Neural progenitor cell (in vitro differentiated cells): ENCODE results near the gene HES2. TPM values are rescaled to one million over a fixed set of nuclear protein-coding genes. Genes with fewer than 3 reads are reported as not detected.

Experiments
- DNase-seq: peaks from one replicate; pipeline ENCODE4 v3.0.0-alpha.2; 2016; ENCODE audit warnings: low spot score
- H2AFZ ChIP-seq: fragments of 200-600 bp; sonication (generic); replicated peaks from 2 replicates; pipeline ENCODE4 v1.6.1; 2016; ENCODE audit warnings: antibody characterized with exemption
- H3F3A ChIP-seq: fragments of 200-600 bp; sonication (generic); 2 replicates; pipeline ENCODE4 v1.6.1; 2016; ENCODE audit warnings: antibody characterized with exemption, low read depth
- H3K27ac ChIP-seq: fragments of 200-600 bp; sonication (generic); 2 replicates; pipeline ENCODE4 v1.5.1; 2016; ENCODE audit warnings: mild to moderate bottlenecking
- H3K27me3 ChIP-seq: fragments of 200-600 bp; sonication (generic); 2 replicates; pipeline ENCODE4 v1.6.1; 2016; ENCODE audit warnings: mild to moderate bottlenecking, moderate library complexity
- H3K36me3 ChIP-seq: fragments of 200-600 bp; sonication (generic); 2 replicates; pipeline ENCODE4 v1.5.1; 2016
- H3K4me1 ChIP-seq: fragments of 200-600 bp; sonication (generic); 2 replicates; pipeline ENCODE4 v1.6.1; 2016; ENCODE audit warnings: mixed run types
- H3K4me2 ChIP-seq: fragments of 200-600 bp; sonication (generic); 2 replicates; pipeline ENCODE4 v1.6.1; 2016
- H3K4me3 ChIP-seq: fragments of 200-600 bp; sonication (generic); 2 replicates; pipeline ENCODE4 v1.5.1; 2016
- H3K79me2 ChIP-seq: fragments of 200-600 bp; sonication (generic); 2 replicates; pipeline ENCODE4 v1.6.1; 2016; ENCODE audit warnings: low read depth
- H3K9ac ChIP-seq: fragments of 200-600 bp; sonication (generic); 2 replicates; pipeline ENCODE4 v1.6.1; 2016
- H3K9me3 ChIP-seq: fragments of 200-600 bp; sonication (generic); 2 replicates; pipeline ENCODE4 v1.5.1; 2016; ENCODE audit warnings: low read depth
- H4K20me1 ChIP-seq: fragments of 200-600 bp; sonication (generic); 2 replicates; pipeline ENCODE4 v1.6.1; 2016; ENCODE audit warnings: low read depth
- H3K27ac Mint-ChIP-seq: 3 replicates; pipeline ENCODE4 v1.8.0; 2021; ENCODE audit warnings: mixed read lengths
- H3K27me3 Mint-ChIP-seq: 2 replicates; pipeline ENCODE4 v1.8.0; 2022; ENCODE audit warnings: low read depth, mild to moderate bottlenecking, inconsistent platforms, moderate library complexity, mixed read lengths; ENCODE audit not compliant: insufficient read depth
- H3K36me3 Mint-ChIP-seq: 3 replicates; pipeline ENCODE4 v1.8.0; 2021; ENCODE audit warnings: mixed read lengths
- H3K4me1 Mint-ChIP-seq: 3 replicates; pipeline ENCODE4 v1.8.0; 2021; ENCODE audit warnings: mixed read lengths
- H3K4me3 Mint-ChIP-seq: 3 replicates; pipeline ENCODE4 v1.8.0; 2021; ENCODE audit warnings: mild to moderate bottlenecking, moderate library complexity, mixed read lengths
- H3K9me3 Mint-ChIP-seq: 3 replicates; pipeline ENCODE4 v1.8.0; 2020; ENCODE audit warnings: mixed read lengths
- CTCF ChIP-seq: fragments of 200-600 bp; sonication (generic); IDR thresholded peaks from 2 replicates; pipeline ENCODE4 v1.5.1; 2017; ENCODE audit warnings: antibody characterized with exemption, mild to moderate bottlenecking
- EZH2 ChIP-seq: fragments of 200-600 bp; sonication (generic); IDR thresholded peaks from 2 replicates; pipeline ENCODE4 v1.6.1; 2017; ENCODE audit warnings: antibody characterized with exemption, mild to moderate bottlenecking, moderate library complexity
- EZH2phosphoT487 ChIP-seq: fragments of 200-600 bp; sonication (generic); IDR thresholded peaks from 2 replicates; pipeline ENCODE4 v1.6.1; 2017; ENCODE audit warnings: antibody characterized with exemption
- total RNA-seq: library from RNA; depleted of rRNA; stranded (reverse); fragments of >200 nt; gene quantifications from 2 replicates; pipeline ENCODE4 v1.2.3, GENCODE V29; 2015; ENCODE audit warnings: low replicate concordance

The HES2 gene
- total RNA-seq, 1 donor from 2014 or later, result 0.04 TPM

GRCh38 chr1:6425658-6426057, 5.9 kb upstream of the HES2 start:
- Histone ChIP-seq H3F3A (peaks cover 20% of the 10 kb centered on the region), H3K9me3 (no peaks in the 10 kb centered on the region), H3K4me1 (peaks cover 18% of the 10 kb centered on the region), H4K20me1 (peaks cover 40% of the 10 kb centered on the region), H3K4me2 (no peak overlapping the region), H3K36me3 (no peaks in the 10 kb centered on the region), H2AFZ (no peak overlapping the region), H3K9ac (no peak overlapping the region), H3K4me3 (no peak overlapping the region), H3K79me2 (no peaks in the 10 kb centered on the region), H3K27ac (no peak overlapping the region), H3K27me3 (peaks cover 83% of the 10 kb centered on the region)
- Mint-ChIP-seq H3K36me3 (no peaks in the 10 kb centered on the region), H3K27me3 (peaks cover 64% of the 10 kb centered on the region), H3K4me1 (peaks cover 24% of the 10 kb centered on the region), H3K27ac (no peak overlapping the region), H3K9me3 (no peaks in the 10 kb centered on the region), H3K4me3 (peak overlapping the region; percentile 48)
- TF ChIP-seq EZH2phosphoT487 (no peak), CTCF (no peak), EZH2 (no peak)
- DNase-seq, result peak; percentile 2

GRCh38 chr1:6424619-6425593, 5.2 kb upstream of the HES2 start, which contains the start of gene ESPN:
ESPN (plus strand) TSS chr1:6424776; CDS start chr1:6424956, 180 bp downstream.
- peaks cover 89% of the 10 kb centered on the region for H3K27me3 ChIP-seq
- TF ChIP-seq EZH2 (peak; percentile 90), EZH2phosphoT487 (peak; percentile 26), CTCF (no peak)
- H3K36me3 ChIP-seq, result no peaks in the 10 kb centered on the region
- H3K4me2 ChIP-seq, result peak within 1 kb of the TSS; percentile 45
- Mint-ChIP-seq H3K9me3 (no peaks in the 10 kb centered on the region), H3K4me3 (peak within 1 kb of the TSS; percentile 48), H3K27ac (no peak within 1 kb of the TSS), H3K27me3 (peaks cover 65% of the 10 kb centered on the region), H3K36me3 (no peaks in the 10 kb centered on the region), H3K4me1 (peaks cover 17% of the 10 kb centered on the region)
- peaks cover 48% of the 10 kb centered on the region for H4K20me1 ChIP-seq
- no peaks in the 10 kb centered on the region for H3K9me3 ChIP-seq
- H3F3A ChIP-seq, result peaks cover 27% of the 10 kb centered on the region
- H3K79me2 ChIP-seq, result no peaks in the 10 kb centered on the region
- H3K9ac ChIP-seq, result no peak within 1 kb of the TSS
- H3K4me3 ChIP-seq, result peak within 1 kb of the TSS; percentile 19
- H3K27ac ChIP-seq, result no peak within 1 kb of the TSS
- peaks cover 21% of the 10 kb centered on the region for H3K4me1 ChIP-seq
- DNase-seq, result peak; percentile 76
- H2AFZ ChIP-seq, result peak within 1 kb of the TSS; percentile 57

GRCh38 chr1:6424000-6424565, 4.4 kb upstream of the HES2 start:
- H3K4me2 ChIP-seq, result peak overlapping the region; percentile 45

More at GRCh38 chr1:6424000-6424565, 4.4 kb upstream of the HES2 start:
- peaks cover 13% of the 10 kb centered on the region for H3K4me1 Mint-ChIP-seq
- Histone ChIP-seq H3K4me1 (peaks cover 26% of the 10 kb centered on the region), H3K9me3 (no peaks in the 10 kb centered on the region), H3K4me3 (peak overlapping the region; percentile 3), H3K27me3 (peaks cover 97% of the 10 kb centered on the region), H2AFZ (no peak overlapping the region), H4K20me1 (peaks cover 54% of the 10 kb centered on the region), H3K79me2 (no peaks in the 10 kb centered on the region), H3K27ac (no peak overlapping the region), H3K36me3 (no peaks in the 10 kb centered on the region), H3F3A (peaks cover 34% of the 10 kb centered on the region), H3K9ac (no peak overlapping the region)
- TF ChIP-seq EZH2phosphoT487, result peak; percentile 93
- no peak for TF ChIP-seq CTCF
- peak; percentile 96 for TF ChIP-seq EZH2
- H3K27me3 Mint-ChIP-seq, result peaks cover 67% of the 10 kb centered on the region
- H3K4me3 Mint-ChIP-seq, result peak overlapping the region; percentile 48
- H3K9me3 Mint-ChIP-seq, result no peaks in the 10 kb centered on the region
- no peaks in the 10 kb centered on the region for H3K36me3 Mint-ChIP-seq
- peak; percentile 52 for DNase-seq
- H3K27ac Mint-ChIP-seq, result no peak overlapping the region
